ENCODE measurements around the gene EVA1A.

The EVA1A gene

GRCh38 chr2:75560768-75561565, at the start of gene EVA1A:
Gene EVA1A (minus strand): TSS chr2:75560939. CDS start chr2:75518140, 42,799 bp downstream.
- peak within 1 kb of the TSS; percentile 84 for H3K4me3 ChIP-seq (ENCODE audit: control insufficient read depth, low read depth, low read length)
- DNase-seq (ENCODE audit: low read depth), result peak; percentile 74
- no peak for TF ChIP-seq CTCF (conservative IDR thresholded peaks at IDR 0.05; ENCODE audit: control insufficient read depth, insufficient read depth, low read depth, low read length)

DNA sequence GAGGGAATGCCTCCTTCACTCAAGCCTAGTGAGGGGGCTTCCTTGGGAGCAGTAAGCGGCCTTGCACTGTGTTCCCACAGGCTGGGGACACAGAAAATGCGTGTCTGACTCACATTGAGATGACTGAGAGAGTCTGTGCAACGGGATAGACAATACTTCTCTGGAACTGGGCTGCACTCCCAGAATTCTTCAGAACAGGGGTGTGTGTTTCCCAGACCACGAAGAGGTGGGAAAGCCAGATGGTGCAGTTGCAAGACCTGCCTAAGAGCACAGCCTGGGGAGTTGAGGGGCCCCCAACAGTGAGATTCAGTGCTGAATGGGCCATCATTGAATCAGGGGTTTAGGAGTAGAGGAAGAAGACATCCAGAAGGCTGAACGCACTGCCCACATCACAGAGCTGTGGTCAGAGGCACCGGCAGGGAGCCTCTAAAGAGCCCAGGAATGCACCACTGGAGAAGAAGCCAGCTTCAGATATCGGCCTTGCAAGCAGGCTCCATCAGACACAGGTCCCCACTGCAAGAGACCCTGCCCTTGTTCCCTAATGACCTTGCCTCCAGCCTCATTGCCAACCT, 49.3 kb upstream of the EVA1A start:
- peak; percentile 43 for DNase-seq (ENCODE audit: low read depth)
- no peak for TF ChIP-seq CTCF (conservative IDR thresholded peaks at IDR 0.05; ENCODE audit: control insufficient read depth, insufficient read depth, low read depth, low read length)
- no peak overlapping the region for H3K4me3 ChIP-seq (ENCODE audit: control insufficient read depth, low read depth, low read length)

DNA sequence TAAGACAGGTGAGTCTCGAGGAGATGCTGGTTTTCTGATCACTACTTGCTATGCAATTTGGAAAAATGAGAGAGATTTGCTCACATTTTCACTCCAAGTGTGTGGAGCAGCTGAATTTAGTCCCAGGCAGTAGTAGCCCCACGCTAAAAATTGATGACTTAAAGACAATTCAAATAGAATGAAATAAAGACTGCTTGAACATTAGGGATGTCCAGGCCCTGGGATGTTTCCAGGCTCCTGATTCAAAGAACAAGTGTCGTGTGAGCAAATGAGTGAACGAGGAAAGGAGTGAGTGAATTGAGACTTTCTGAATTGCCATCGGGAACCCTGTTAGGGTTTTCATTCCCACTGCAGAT, 48.6 kb upstream of the EVA1A start:
- H3K4me3 ChIP-seq (ENCODE audit: control insufficient read depth, low read depth, low read length), result no peak overlapping the region
- no peak for DNase-seq (ENCODE audit: low read depth)
- no peak for TF ChIP-seq CTCF (conservative IDR thresholded peaks at IDR 0.05; ENCODE audit: control insufficient read depth, insufficient read depth, low read depth, low read length)

GRCh38 chr2:75608684-75609333, 48.1 kb upstream of the EVA1A start:
- TF ChIP-seq CTCF (conservative IDR thresholded peaks at IDR 0.05; ENCODE audit: control insufficient read depth, insufficient read depth, low read depth, low read length), result peak; percentile 95
- peak; percentile 55 for DNase-seq (ENCODE audit: low read depth)
- H3K4me3 ChIP-seq (ENCODE audit: control insufficient read depth, low read depth, low read length), result peak overlapping the region; percentile 35

DNA sequence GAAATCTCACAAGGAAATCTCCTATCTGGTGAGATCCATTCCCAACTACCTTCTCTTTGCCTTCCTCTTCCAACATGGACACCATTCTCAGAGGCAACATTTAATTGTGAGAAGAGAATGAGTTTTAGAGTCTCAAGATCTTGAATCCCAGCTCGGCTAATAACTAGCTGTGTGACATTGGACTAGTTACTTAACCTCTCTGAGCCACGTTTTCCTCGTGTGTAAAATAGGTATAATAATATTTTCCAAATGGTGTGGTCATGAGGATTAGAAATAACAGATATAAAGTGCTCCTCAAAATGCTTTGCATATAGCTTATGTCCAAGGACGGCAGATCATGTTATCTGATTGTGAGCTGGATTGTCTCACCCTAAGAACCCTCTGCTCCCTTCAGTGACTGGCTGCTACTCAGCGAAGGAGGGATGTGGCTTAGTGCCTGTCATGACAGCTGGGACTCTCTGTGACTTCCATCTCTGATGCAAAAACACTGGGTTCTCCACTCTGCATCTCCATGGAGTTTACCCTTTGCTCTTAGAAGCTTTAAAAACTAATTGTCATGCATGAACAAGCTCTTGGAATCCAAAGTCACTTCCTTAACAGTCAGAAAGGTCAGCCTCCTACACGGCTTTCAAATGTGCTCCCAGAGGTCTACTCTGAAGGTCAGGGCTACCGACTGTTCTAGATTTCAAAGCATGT, 47.4 kb upstream of the EVA1A start:
- H3K4me3 ChIP-seq (ENCODE audit: control insufficient read depth, low read depth, low read length), result no peak overlapping the region
- no peak for TF ChIP-seq CTCF (conservative IDR thresholded peaks at IDR 0.05; ENCODE audit: control insufficient read depth, insufficient read depth, low read depth, low read length)
- no peak for DNase-seq (ENCODE audit: low read depth)

DNA sequence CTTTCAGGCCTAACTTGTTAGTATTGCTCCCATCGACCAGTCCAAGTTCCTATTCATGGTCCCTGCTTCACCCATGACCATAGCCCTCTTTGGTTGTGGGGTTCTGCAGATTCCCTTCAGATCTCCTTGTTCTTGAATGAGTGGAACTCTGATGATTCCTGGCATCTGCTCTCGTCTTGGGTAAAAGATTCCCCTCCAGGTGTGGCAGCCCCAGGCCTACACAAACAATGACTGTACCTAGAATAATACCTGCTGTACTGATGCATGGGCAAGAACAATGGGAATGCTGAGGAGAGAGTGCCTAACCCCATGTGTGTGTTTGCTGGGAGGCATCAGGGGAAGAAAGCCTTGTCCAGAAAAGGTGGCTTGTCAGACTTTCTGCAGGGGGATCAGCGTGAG, 46.7 kb upstream of the EVA1A start:
- TF ChIP-seq CTCF (conservative IDR thresholded peaks at IDR 0.05; ENCODE audit: control insufficient read depth, insufficient read depth, low read depth, low read length), result no peak
- DNase-seq (ENCODE audit: low read depth), result no peak
- no peak overlapping the region for H3K4me3 ChIP-seq (ENCODE audit: control insufficient read depth, low read depth, low read length)
